Panc1 (cell line): ENCODE results near the gene MAP1S.

ENCODE experiments used
- CTCF ChIP-seq: fragments of 450-650 bp; IDR thresholded peaks from 2 replicates; pipeline ENCODE4 v1.5.1; 2017; ENCODE audit warnings: mild to moderate bottlenecking
- SIN3A ChIP-seq: IDR thresholded peaks from 2 replicates; pipeline ENCODE4 v1.6.1; 2012; ENCODE audit warnings: low read depth, mild to moderate bottlenecking, low read length, moderate library complexity, borderline replicate concordance; ENCODE audit not compliant: insufficient read depth

- TF ChIP-seq SIN3A (no peak), CTCF (no peak)
These were observed 12.5 kb upstream of the MAP1S start for GRCh38 chr19:17706750-17707181.
